DND-41 (cell line): ENCODE results near the gene C1QTNF12.

ENCODE experiments used
- ATAC-seq: fragments of 200-7000 bp; cut with Tn5 transposase; 3 replicates; pipeline ENCODE4 v1.9.1; 2021; ENCODE audit warnings: low read depth; ENCODE audit not compliant: insufficient read depth
- DNase-seq: peaks from one replicate; pipeline ENCODE4 v3.0.0-alpha.2; 2020
- H2AFZ ChIP-seq: 2 replicates; pipeline ENCODE4 v1.6.0; 2012; ENCODE audit warnings: low read depth, low read length
- H3K27ac ChIP-seq: 2 replicates; pipeline ENCODE4 v1.5.1; 2012; ENCODE audit warnings: low read length, inconsistent platforms
- H3K27me3 ChIP-seq: fragments of 200-600 bp; sonication (generic); 2 replicates; pipeline ENCODE4 v1.6.0; 2012; ENCODE audit warnings: low read length, mild to moderate bottlenecking, inconsistent platforms; ENCODE audit not compliant: insufficient read depth, poor library complexity
- H3K36me3 ChIP-seq: 2 replicates; pipeline ENCODE4 v1.5.1; 2012; ENCODE audit warnings: low read length, inconsistent platforms; ENCODE audit not compliant: insufficient read depth
- H3K4me1 ChIP-seq: 2 replicates; pipeline ENCODE4 v1.5.1; 2012; ENCODE audit warnings: mild to moderate bottlenecking, low read length; ENCODE audit not compliant: insufficient read depth
- H3K4me2 ChIP-seq: 2 replicates; pipeline ENCODE4 v1.6.0; 2012; ENCODE audit warnings: mild to moderate bottlenecking, moderate library complexity, low read length, inconsistent platforms; ENCODE audit not compliant: insufficient read depth
- H3K4me3 ChIP-seq, 2 experiments: fragments of 200-600 bp in 1 of 2; shearing (Covaris generic) in 1 of 2; 2 replicates each; pipeline ENCODE4 v1.5.1; 2012 to 2016; ENCODE audit warnings: inconsistent platforms in 2 of 2, low read length in 2 of 2, mild to moderate bottlenecking in 2 of 2, low read depth in 1 of 2, moderate library complexity in 1 of 2
- H3K79me2 ChIP-seq: 2 replicates; pipeline ENCODE4 v1.6.0; 2012; ENCODE audit warnings: low read length, inconsistent platforms; ENCODE audit not compliant: insufficient read depth
- H3K9ac ChIP-seq: 2 replicates; pipeline ENCODE4 v1.6.0; 2012; ENCODE audit warnings: low read depth, mild to moderate bottlenecking, inconsistent platforms, low read length, moderate library complexity
- H3K9me3 ChIP-seq: 2 replicates; pipeline ENCODE4 v1.5.1; 2012; ENCODE audit warnings: low read length, moderate library complexity, mild to moderate bottlenecking, inconsistent platforms; ENCODE audit not compliant: insufficient read depth, severe bottlenecking
- H4K20me1 ChIP-seq: 2 replicates; pipeline ENCODE4 v1.6.0; 2012; ENCODE audit warnings: low read length; ENCODE audit not compliant: insufficient read depth
- EZH2 ChIP-seq: IDR thresholded peaks from 3 replicates; pipeline ENCODE4 v1.6.1; 2012; ENCODE audit warnings: borderline replicate concordance, low read depth, mild to moderate bottlenecking, moderate library complexity, low read length, inconsistent platforms; ENCODE audit not compliant: severe bottlenecking
- TF ChIP-seq, protein P1 (sequence below): IDR thresholded peaks from 2 replicates; pipeline ENCODE4 v1.5.1; 2012; ENCODE audit warnings: borderline replicate concordance, low read length, moderate library complexity, mild to moderate bottlenecking; ENCODE audit not compliant: poor library complexity, severe bottlenecking; ENCODE audit errors: extremely low read depth

C1QTNF12 gene

GRCh38 chr1:1246577-1247340, at the start of gene C1QTNF12:
C1QTNF12 (minus strand) TSS chr1:1246722; CDS start chr1:1246690, 32 bp downstream.
- Histone ChIP-seq H3K4me3 (no peak within 1 kb of the TSS), H3K4me1 (peaks cover 17% of the 10 kb centered on the region), H4K20me1 (no peaks in the 10 kb centered on the region; the same call in 1 of the 2 replicates), H3K27me3 (no peaks in the 10 kb centered on the region), H2AFZ (no peak within 1 kb of the TSS), H3K36me3 (no peaks in the 10 kb centered on the region), H3K9ac (no peak within 1 kb of the TSS), H3K27ac (no peak within 1 kb of the TSS), H3K79me2 (no peaks in the 10 kb centered on the region), H3K4me2 (no peak within 1 kb of the TSS), H3K9me3 (no peaks in the 10 kb centered on the region)
- DNase-seq, result no peak
- TF ChIP-seq, protein P1, sequence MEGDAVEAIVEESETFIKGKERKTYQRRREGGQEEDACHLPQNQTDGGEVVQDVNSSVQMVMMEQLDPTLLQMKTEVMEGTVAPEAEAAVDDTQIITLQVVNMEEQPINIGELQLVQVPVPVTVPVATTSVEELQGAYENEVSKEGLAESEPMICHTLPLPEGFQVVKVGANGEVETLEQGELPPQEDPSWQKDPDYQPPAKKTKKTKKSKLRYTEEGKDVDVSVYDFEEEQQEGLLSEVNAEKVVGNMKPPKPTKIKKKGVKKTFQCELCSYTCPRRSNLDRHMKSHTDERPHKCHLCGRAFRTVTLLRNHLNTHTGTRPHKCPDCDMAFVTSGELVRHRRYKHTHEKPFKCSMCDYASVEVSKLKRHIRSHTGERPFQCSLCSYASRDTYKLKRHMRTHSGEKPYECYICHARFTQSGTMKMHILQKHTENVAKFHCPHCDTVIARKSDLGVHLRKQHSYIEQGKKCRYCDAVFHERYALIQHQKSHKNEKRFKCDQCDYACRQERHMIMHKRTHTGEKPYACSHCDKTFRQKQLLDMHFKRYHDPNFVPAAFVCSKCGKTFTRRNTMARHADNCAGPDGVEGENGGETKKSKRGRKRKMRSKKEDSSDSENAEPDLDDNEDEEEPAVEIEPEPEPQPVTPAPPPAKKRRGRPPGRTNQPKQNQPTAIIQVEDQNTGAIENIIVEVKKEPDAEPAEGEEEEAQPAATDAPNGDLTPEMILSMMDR, result peak; percentile 34
- TF ChIP-seq EZH2, result no peak
- no peak for ATAC-seq

GRCh38 chr1:1295154-1295923, 48.8 kb upstream of the C1QTNF12 start:
- Histone ChIP-seq H2AFZ (no peak overlapping the region), H3K9ac (no peak overlapping the region), H3K27ac (no peak overlapping the region), H3K27me3 (no peaks in the 10 kb centered on the region), H3K4me3 (no peak overlapping the region), H3K4me1 (no peaks in the 10 kb centered on the region), H3K9me3 (no peaks in the 10 kb centered on the region), H3K4me2 (no peak overlapping the region), H3K79me2 (no peaks in the 10 kb centered on the region), H4K20me1 (peaks cover 32% of the 10 kb centered on the region), H3K36me3 (peaks cover 16% of the 10 kb centered on the region; the same call in 1 of the 2 replicates)
- no peak for TF ChIP-seq EZH2
- TF ChIP-seq, protein P1, result no peak
- ATAC-seq (no peak), DNase-seq (no peak)

- Histone ChIP-seq H3K27ac (no peak overlapping the region), H3K36me3 (peaks cover 16% of the 10 kb centered on the region; the same call in 1 of the 2 replicates), H3K9ac (no peak overlapping the region), H3K27me3 (no peaks in the 10 kb centered on the region), H3K4me2 (no peak overlapping the region), H3K4me1 (no peaks in the 10 kb centered on the region), H3K79me2 (no peaks in the 10 kb centered on the region), H4K20me1 (peaks cover 22% of the 10 kb centered on the region), H2AFZ (no peak overlapping the region), H3K9me3 (no peaks in the 10 kb centered on the region), H3K4me3 (no peak overlapping the region)
- DNase-seq, result no peak
- no peak for ATAC-seq
- TF ChIP-seq, protein P1, result no peak
- no peak for TF ChIP-seq EZH2
These were observed 47.8 kb upstream of the C1QTNF12 start for GRCh38 chr1:1294250-1294890.
